Panc1 (cell line): ENCODE data around the gene GALNT16. TPM values are rescaled to one million over a fixed set of nuclear protein-coding genes. Genes with fewer than 3 reads are reported as not detected.

Experiments used
- ATAC-seq: fragments of 200-7000 bp; cut with Tn5 transposase; 2 replicates; pipeline ENCODE4 v1.9.1; 2020; ENCODE audit warnings: mild to moderate bottlenecking, moderate library complexity
- BruUV-seq: library from RNA; stranded (reverse); fragments of 400-500 nt; replicated peaks from 2 replicates; lab custom pipeline; 2021; lab: Mats Ljungman, UMichigan
- CTCF ChIA-PET: fragments of 300-600 bp; sonication (Branson Sonifier 250); formaldehyde crosslinking; loops from one replicate; lab custom pipeline; 2022; ENCODE audit warnings: antibody characterized with exemption; lab: Charles Lee
- POLR2A ChIA-PET: fragments of 300-600 bp; sonication (Branson Sonifier 250); formaldehyde crosslinking; loops from one replicate; lab custom pipeline; 2022; ENCODE audit warnings: antibody characterized with exemption; lab: Charles Lee
- DNase-seq: peaks from one replicate; pipeline ENCODE4 v3.0.0-alpha.2; 2010; ENCODE audit warnings: low read depth, low spot score
- H3K27ac ChIP-seq: 2 replicates; pipeline ENCODE4 v1.5.1; 2011; ENCODE audit warnings: mild to moderate bottlenecking, low read length, inconsistent platforms
- H3K27me3 ChIP-seq: fragments of 200-500 bp; sonication (Bioruptor generic); 2 replicates; pipeline ENCODE4 v1.6.0; 2014; ENCODE audit warnings: low read length, inconsistent platforms; ENCODE audit not compliant: control insufficient read depth, insufficient read depth
- H3K36me3 ChIP-seq: fragments of 200-500 bp; sonication (Bioruptor generic); 2 replicates; pipeline ENCODE4 v1.5.1; 2014; ENCODE audit warnings: inconsistent platforms, mild to moderate bottlenecking, low read length, moderate library complexity; ENCODE audit not compliant: control insufficient read depth, insufficient read depth
- H3K4me1 ChIP-seq: 2 replicates; pipeline ENCODE4 v1.5.1; 2011; ENCODE audit warnings: inconsistent platforms, mild to moderate bottlenecking, low read length, moderate library complexity; ENCODE audit not compliant: control insufficient read depth, insufficient read depth
- H3K4me3 ChIP-seq, 2 experiments: 2 replicates each; pipeline ENCODE4 v1.5.1; 2011 to 2012; ENCODE audit warnings: low read depth in 2 of 2, low read length in 2 of 2, mild to moderate bottlenecking in 2 of 2, inconsistent platforms in 1 of 2, moderate library complexity in 1 of 2
- H3K9me3 ChIP-seq: fragments of 200-500 bp; sonication (Bioruptor generic); 2 replicates; pipeline ENCODE4 v1.5.1; 2014; ENCODE audit warnings: low read depth, mild to moderate bottlenecking, inconsistent platforms, low read length, moderate library complexity; ENCODE audit not compliant: control insufficient read depth, insufficient read depth
- POLR2AphosphoS5 ChIP-seq: IDR thresholded peaks from 2 replicates; pipeline ENCODE4 v1.6.1; 2012; ENCODE audit warnings: mild to moderate bottlenecking, low read depth, low read length, moderate library complexity
- SIN3A ChIP-seq: IDR thresholded peaks from 2 replicates; pipeline ENCODE4 v1.6.1; 2012; ENCODE audit warnings: low read depth, mild to moderate bottlenecking, low read length, moderate library complexity, borderline replicate concordance; ENCODE audit not compliant: insufficient read depth
- TCF7L2 ChIP-seq: IDR thresholded peaks from 2 replicates; pipeline ENCODE4 v1.6.1; 2011; ENCODE audit warnings: mild to moderate bottlenecking, low read depth, low read length, inconsistent platforms
- in situ Hi-C: cut with HindIII; loops from 2 replicates; pipeline ENCODE4 v1.10.0; 2016; ENCODE audit warnings: low sequenced_read_pairs, low pct_unique_long_range_greater_than_20kb
- intact Hi-C: fragments of 100-400 bp; cut with micrococcal nuclease; formaldehyde crosslinking; loops from one replicate; pipeline ENCODE4 v1.10.0; 2022; ENCODE audit not compliant: unreplicated experiment
- total RNA-seq: library from RNA; stranded (reverse); gene quantifications from one replicate; pipeline ENCODE4 v1.2.1, GENCODE V29; 2021; ENCODE audit not compliant: unreplicated experiment
- TF ChIP-seq, protein P1 (sequence below): fragments of 450-650 bp; IDR thresholded peaks from 2 replicates; pipeline ENCODE4 v1.5.1; 2017; ENCODE audit warnings: mild to moderate bottlenecking
- TF ChIP-seq, protein P2 (sequence below), 2 experiments: IDR thresholded peaks; 2 replicates each; pipeline ENCODE4 v1.6.1; 2011 to 2012; ENCODE audit warnings: low read depth in 2 of 2, control low read depth in 1 of 2, low read length in 1 of 2, mild to moderate bottlenecking in 1 of 2, moderate library complexity in 1 of 2; ENCODE audit not compliant: insufficient read depth in 1 of 2

The GALNT16 gene
- total RNA-seq, 1 experiment from 2014 or later = 0.72 TPM

DNA sequence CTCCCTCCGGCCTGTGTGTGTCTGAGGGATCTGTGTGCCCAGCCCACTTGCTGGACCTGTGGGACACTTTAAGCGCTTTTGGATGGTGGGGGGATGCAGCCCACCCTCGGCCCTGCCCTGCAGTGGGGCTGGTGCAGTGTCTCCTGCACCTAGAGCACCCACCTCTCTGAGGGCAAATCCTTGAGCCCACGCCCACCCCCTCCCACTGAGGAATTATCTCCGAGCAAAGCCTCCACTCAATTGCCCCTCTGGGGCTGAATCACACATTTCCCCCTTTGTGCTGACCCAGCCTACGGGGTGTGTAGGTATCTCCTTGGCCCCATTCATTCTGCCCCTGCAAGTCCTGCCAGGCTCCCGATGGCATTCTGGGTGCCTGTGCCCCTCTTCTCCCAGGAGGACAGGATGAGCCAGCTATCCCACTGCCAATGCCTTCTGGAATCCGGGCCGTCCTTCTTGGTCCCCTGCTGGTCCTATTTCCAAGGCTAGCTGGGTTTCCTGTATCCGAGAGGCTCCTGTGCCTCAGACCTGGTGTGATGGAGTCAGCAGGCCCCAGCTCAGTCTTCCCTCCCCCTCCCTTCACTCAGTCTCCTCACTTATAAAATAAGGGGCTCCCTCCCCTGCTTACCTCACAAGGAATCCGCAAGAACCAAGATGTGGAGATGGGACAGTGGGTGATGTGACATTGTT lies 89.3 kb downstream of the GALNT16 start:
- Histone ChIP-seq H3K4me1 (no peaks in the 10 kb centered on the region), H3K9me3 (no peaks in the 10 kb centered on the region), H3K27ac (no peak overlapping the region), H3K36me3 (no peaks in the 10 kb centered on the region), H3K4me3 (no peak overlapping the region), H3K27me3 (no peaks in the 10 kb centered on the region)
- no TSS peak for BruUV-seq
- ChIA-PET POLR2A (no interaction called here), CTCF (no interaction called here)
- DNase-seq (no peak), ATAC-seq (no peak)
- TF ChIP-seq POLR2AphosphoS5 (no peak), TCF7L2 (no peak), SIN3A (no peak)
- TF ChIP-seq, protein P1, sequence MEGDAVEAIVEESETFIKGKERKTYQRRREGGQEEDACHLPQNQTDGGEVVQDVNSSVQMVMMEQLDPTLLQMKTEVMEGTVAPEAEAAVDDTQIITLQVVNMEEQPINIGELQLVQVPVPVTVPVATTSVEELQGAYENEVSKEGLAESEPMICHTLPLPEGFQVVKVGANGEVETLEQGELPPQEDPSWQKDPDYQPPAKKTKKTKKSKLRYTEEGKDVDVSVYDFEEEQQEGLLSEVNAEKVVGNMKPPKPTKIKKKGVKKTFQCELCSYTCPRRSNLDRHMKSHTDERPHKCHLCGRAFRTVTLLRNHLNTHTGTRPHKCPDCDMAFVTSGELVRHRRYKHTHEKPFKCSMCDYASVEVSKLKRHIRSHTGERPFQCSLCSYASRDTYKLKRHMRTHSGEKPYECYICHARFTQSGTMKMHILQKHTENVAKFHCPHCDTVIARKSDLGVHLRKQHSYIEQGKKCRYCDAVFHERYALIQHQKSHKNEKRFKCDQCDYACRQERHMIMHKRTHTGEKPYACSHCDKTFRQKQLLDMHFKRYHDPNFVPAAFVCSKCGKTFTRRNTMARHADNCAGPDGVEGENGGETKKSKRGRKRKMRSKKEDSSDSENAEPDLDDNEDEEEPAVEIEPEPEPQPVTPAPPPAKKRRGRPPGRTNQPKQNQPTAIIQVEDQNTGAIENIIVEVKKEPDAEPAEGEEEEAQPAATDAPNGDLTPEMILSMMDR = no peak
- TF ChIP-seq, protein P2, sequence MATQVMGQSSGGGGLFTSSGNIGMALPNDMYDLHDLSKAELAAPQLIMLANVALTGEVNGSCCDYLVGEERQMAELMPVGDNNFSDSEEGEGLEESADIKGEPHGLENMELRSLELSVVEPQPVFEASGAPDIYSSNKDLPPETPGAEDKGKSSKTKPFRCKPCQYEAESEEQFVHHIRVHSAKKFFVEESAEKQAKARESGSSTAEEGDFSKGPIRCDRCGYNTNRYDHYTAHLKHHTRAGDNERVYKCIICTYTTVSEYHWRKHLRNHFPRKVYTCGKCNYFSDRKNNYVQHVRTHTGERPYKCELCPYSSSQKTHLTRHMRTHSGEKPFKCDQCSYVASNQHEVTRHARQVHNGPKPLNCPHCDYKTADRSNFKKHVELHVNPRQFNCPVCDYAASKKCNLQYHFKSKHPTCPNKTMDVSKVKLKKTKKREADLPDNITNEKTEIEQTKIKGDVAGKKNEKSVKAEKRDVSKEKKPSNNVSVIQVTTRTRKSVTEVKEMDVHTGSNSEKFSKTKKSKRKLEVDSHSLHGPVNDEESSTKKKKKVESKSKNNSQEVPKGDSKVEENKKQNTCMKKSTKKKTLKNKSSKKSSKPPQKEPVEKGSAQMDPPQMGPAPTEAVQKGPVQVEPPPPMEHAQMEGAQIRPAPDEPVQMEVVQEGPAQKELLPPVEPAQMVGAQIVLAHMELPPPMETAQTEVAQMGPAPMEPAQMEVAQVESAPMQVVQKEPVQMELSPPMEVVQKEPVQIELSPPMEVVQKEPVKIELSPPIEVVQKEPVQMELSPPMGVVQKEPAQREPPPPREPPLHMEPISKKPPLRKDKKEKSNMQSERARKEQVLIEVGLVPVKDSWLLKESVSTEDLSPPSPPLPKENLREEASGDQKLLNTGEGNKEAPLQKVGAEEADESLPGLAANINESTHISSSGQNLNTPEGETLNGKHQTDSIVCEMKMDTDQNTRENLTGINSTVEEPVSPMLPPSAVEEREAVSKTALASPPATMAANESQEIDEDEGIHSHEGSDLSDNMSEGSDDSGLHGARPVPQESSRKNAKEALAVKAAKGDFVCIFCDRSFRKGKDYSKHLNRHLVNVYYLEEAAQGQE (IDR thresholded peaks at IDR 0.05; ENCODE audit: insufficient read depth in 1 of 2, low read depth in 2 of 2, low read length in 1 of 2) = no peak
- in situ Hi-C loops (no loop called here), intact Hi-C loops (loop anchor here (10.0 kb wide), 1 partner anchor 84 kb away; the partner anchor contains the start of gene GALNT16)

DNA sequence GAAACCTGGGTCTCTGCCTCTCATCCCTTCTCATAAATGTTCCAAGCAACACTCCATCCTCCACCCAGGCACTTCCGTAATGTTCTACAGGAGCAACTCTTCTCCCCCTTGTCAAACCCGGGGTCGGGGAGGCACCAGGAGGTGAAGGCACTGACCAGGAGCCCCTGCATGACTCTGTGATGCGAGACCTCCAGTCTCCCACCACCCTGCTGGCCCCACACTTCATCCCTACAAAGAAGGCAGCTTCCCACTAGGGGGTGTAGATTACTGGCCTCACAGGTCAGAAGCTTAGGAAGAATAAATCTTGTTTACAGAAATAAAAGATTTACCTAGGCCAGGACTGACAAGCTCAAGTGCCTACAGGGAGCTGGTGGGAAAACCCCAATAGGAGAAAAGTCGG lies 90.9 kb downstream of the GALNT16 start:
- Histone ChIP-seq H3K4me1 (no peaks in the 10 kb centered on the region), H3K27me3 (no peaks in the 10 kb centered on the region), H3K4me3 (no peak overlapping the region), H3K9me3 (no peaks in the 10 kb centered on the region), H3K27ac (no peak overlapping the region), H3K36me3 (no peaks in the 10 kb centered on the region)
- no TSS peak for BruUV-seq
- TF ChIP-seq, protein P1 = no peak
- TF ChIP-seq POLR2AphosphoS5 = no peak
- TF ChIP-seq, protein P2 (IDR thresholded peaks at IDR 0.05; ENCODE audit: insufficient read depth in 1 of 2, low read depth in 2 of 2, low read length in 1 of 2) = no peak
- TF ChIP-seq SIN3A = no peak
- no peak for TF ChIP-seq TCF7L2
- DNase-seq (no peak), ATAC-seq (no peak)
- ChIA-PET POLR2A (no interaction called here), CTCF (interaction anchor here (0.5 kb wide), 1 partner anchor 29 kb away, joined by 7 read pairs; no protein-coding TSS in a partner anchor)
- in situ Hi-C loops = no loop called here
- intact Hi-C loops = loop anchor here (10.0 kb wide), 1 partner anchor 106 kb away; no protein-coding TSS in a partner anchor
